GM19372 (cell line): ENCODE results near the gene CX3CR1.
A peak's percentile ranks its signal among the peaks of the same experiment; 100 is the strongest.

Experiments used
- ATAC-seq: cut with Tn5 transposase; IDR thresholded peaks from one replicate; pipeline ENCODE4 v1.9.1; 2021; ENCODE audit warnings: mild to moderate bottlenecking, low read depth, moderate library complexity; ENCODE audit not compliant: unreplicated experiment

The CX3CR1 gene

GRCh38 chr3:39294446-39295183 is 14.8 kb upstream of the CX3CR1 start:
- no peak for ATAC-seq

- ATAC-seq, result no peak
These were observed 13.1 kb upstream of the CX3CR1 start for GRCh38 chr3:39292961-39293360.

DNA sequence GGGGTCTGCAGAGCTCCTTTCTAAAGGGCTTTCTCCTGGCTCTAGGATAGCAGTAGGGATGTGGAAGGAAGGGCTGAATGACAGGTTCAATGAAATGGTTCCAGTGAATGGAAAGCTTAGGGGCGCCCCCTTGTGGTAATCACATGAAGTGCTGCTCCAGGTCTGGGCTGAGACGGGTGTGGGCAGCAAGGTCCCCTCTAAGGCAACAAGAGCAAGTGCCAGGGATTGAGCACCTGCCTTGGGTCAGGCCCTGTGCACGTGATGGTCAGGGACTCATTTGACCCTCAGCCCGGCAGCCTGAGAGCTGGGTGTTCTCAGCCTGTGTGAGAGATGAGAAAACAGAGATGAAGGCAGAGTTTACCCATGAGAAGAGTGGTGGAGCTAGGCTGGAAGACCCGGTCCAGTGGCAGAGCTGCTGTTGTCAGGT is 12.1 kb upstream of the CX3CR1 start:
- ATAC-seq, result no peak

- ATAC-seq, result no peak
These were observed 10.4 kb upstream of the CX3CR1 start for GRCh38 chr3:39290255-39290654.

GRCh38 chr3:39289107-39289506 is 9.3 kb upstream of the CX3CR1 start:
- no peak for ATAC-seq

DNA sequence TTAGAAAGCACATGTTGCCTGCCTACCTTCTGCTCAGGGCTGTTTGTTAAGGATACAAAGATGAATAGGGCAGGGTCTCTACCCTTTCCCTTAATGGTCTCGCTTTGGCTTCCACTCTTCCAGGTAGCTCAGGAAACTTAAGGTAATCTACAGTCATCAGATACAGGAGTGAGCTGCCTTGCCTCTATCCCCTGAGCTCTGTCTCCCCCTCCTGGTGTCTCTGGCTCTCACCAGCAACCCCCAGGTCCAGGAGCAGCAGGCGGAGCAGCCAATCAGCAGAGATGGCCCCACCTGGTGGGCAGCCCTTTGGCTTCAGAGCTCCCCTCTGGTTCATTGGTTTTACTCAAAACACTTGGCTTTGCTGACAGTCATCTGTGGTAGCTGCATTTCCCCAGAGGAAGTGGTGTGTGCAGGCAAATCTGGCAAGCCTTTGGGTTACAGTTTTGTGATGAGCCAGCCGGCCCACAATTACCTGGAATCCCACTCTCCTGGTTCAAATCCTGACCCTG is 8.5 kb upstream of the CX3CR1 start:
- peak; percentile 95 for ATAC-seq

DNA sequence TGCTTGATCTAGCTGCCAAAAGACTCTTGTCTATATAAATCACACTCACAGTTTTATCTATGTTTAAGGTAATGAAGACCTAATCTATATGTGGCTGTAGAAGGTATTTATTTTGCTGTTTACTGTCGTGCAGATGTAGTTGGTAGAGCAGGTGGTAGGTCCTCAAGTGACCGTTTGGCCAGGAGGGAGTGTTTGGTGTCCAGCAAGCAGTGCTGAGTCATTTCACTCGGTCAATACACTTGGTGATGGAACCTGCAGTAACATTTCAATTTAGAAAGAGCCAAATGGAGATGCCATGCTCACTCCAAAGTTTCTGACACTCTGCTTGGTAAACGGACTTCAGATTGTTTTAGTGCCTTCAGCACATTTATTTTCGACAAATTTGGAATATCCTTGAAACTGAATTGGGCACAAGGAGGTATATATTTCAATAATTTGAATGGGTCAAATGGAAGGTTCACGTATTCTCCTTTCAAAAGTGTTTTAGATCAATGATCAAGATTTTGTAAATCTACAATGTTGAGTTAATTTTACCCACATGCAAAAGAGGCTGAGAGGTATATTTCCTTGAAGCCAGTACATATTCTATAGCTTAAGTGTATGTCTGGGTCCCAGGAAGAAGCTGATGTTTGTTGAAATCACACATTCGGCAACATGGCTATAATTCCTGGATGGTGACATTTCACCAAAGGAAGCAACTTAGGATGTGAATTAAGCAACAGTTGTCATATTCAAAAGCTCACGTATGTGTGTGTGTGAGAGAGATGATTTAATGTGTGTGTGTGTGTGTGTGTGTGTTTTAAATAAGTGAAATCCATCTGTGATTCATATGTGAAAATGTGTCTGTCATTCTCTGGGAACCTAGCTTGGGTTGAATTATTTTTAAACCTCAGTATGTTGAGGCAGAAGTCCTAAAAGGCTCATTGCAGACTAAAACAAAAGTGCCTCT is 7.7 kb upstream of the CX3CR1 start:
- ATAC-seq, result no peak

GRCh38 chr3:39286771-39287170 is 6.9 kb upstream of the CX3CR1 start:
- ATAC-seq, result no peak

DNA sequence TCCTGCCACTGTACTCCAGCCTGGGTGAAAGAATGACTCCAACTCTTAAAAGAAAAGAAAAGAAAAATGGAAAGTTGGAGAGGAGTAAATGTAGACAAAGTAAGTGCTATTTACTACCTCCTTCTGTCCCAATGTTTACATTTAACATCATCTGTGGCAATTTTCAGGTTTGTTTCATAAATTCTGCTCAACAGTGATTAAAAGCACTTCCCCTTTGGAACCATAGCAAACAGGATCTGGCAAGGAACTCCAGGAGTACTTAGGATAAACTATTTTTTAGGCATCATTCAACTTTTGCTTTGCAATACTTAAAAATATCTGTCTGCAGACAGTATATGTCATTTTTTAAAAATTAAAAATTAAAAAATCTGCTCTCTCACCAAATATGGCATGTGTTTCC is 5.5 kb upstream of the CX3CR1 start:
- no peak for ATAC-seq

DNA sequence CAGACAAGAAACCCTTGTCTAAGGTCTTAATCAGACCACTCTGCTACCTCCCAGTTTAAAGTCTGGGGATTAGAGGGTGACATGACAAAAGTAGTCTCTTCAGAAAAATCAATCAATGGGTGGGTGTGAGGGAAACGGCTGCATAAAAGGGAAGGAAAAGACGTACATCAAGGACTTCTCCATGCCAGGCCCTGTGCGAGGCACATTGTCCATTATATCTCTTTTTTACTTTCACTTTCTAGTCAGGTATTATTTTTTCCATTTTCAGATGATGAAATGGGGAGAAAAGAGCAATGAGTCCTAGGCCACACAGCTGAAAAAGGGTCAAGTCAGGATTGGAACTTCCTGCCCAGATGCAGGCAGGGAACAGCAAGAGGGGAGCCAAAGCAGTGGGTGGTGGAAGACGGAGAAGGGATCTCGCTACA is 4.6 kb upstream of the CX3CR1 start:
- ATAC-seq, result no peak

DNA sequence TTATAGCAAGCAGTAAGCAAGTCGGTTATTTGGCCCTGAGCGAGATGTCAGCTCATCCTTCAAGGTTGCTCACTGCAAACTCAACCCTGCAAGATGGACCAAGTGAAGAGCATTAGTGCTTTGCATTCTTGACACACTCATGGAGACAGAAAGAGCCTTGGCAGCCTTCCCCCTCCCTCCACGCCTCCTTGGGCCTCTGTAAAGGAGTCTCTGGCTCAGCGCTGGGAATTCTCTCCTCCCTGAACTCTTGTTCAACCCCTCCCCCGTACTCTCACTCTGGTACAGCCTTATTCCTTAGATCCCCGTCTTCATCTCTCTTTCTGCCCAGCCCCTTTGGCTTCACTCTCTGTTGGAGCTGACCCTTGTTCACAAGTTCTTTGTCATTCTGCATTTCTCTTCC is 2.2 kb upstream of the CX3CR1 start:
- ATAC-seq, result no peak

GRCh38 chr3:39281533-39281932 is 1.7 kb upstream of the CX3CR1 start:
- ATAC-seq, result no peak

GRCh38 chr3:39280571-39280970 is 735 bp upstream of the CX3CR1 start:
- no peak for ATAC-seq

DNA sequence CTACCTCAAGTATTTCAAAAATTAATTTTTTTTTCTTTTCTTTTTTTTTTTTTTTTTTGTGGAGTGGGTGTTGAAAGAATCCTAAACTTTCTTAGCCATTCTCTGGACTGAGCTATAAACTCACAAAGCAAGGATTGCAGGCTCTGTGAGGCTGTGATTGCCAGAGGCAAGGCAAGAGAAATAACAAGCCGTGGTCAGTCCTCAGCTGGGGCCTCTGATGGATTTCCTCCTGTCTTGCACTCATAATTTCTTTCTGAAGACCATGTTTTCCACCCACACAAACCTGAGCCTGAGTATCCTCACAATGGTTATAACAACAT is 1.3 kb downstream of the CX3CR1 start:
- no peak for ATAC-seq

GRCh38 chr3:39277893-39278615 is 1.8 kb downstream of the CX3CR1 start:
- no peak for ATAC-seq

DNA sequence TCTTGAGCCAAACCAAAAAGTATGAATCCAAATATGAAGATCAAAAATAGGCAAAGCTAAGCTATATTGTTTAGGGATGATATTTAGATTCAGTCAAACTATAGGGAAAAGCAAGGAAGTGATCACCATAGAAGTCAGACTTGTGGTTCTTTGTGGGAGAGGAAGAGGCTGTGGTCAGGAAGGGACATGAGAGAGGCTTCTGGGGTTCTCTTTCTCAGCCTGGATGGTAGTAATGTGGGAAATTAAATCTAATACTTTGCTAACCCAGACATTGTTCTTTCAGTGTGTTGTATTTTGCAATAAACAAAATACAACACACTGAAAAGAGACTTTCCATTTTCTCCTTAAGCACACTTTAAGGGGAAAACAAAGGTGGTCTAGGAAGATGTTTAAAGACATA is 3.1 kb downstream of the CX3CR1 start:
- ATAC-seq, result no peak

DNA sequence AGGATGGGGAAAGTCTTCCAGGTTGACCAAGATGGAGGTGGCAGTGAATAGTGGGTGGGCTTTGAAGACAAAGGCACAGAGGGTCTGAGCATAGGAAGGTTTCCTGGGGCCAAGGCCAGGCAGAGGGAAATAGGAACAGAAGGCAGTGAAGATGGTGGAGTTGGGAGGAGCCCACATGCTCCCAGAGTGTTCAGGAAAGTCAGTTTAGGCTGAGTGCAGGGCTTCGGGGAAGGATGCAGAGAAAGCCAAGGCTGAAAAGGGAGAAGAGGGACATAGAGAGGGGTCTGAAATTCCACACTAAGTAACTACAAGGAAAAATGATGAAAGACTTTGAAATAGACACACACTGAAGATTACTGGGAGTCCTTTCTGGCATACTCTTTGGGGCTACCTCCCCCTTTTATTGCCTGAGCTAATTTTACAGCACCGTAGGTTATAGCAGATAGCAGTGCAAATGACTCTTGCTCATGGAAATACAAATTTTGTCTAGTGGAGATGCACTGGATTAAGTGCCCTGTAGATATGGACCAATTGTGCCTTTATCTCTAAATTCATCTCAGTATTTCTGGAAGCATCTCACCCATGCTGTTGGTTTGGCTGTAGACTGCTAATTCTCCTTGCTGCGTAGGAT is 3.8 kb downstream of the CX3CR1 start:
- no peak for ATAC-seq

- ATAC-seq, result no peak
These were observed 4.8 kb downstream of the CX3CR1 start for GRCh38 chr3:39275052-39275451.

DNA sequence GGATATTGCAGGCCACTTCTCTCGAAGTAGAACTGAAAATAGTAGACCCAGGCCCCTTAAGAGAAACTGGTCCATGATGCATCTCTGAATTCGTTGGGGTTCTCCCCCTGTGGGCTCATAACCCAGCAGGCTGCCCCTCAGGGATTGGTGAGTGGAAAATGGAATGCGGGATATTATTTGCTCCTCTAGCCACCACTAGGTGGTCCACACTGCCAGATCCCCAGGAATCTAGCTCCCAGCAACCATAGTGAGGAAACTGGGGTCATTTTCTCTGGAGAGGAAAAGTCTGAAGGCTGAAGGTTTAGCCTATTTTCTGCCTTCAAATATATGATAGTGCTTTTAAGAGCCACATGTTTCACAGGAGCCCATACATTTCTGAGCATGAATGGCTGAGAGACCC is 6.7 kb downstream of the CX3CR1 start:
- no peak for ATAC-seq

DNA sequence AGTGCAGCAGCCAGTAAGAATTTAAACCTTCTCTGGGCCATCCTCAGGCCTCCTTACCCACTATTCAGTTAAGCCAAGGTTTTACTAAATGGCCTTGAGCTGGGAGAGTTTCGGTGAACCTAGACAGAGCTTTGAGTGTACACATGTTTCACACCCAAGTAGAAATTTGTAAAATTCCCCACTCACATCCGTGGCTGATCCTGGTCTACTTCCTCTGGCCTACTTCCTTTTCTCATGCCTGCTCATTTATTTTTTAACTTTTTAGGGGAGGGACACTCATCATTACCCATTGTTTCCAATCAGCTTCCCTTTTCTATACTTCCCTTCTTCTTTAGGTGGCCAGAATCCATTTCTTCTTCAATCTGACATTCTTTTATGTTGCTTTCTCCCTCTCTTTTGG is 7.6 kb downstream of the CX3CR1 start:
- ATAC-seq, result no peak
